CD4-positive, alpha-beta T cell (primary cell): Measurements from ENCODE around the gene LITAF. TPM values are rescaled to one million over a fixed set of nuclear protein-coding genes. Genes with fewer than 3 reads are reported as not detected.
"Not testable (repeated sequence)": the region's sequence is repeated elsewhere in the genome, so short reads cannot be mapped to it uniquely, and the experiment has no call there.

Experiments used
- ATAC-seq: fragments of 200-7000 bp; cut with Tn5 transposase; one replicate; pipeline ENCODE4 v1.10.0; 2022; ENCODE audit warnings: mild to moderate bottlenecking; ENCODE audit not compliant: poor library complexity
- CTCF ChIA-PET: fragments of 350-600 bp; sonication (Branson Sonifier 250); formaldehyde crosslinking; loops from one replicate; lab custom pipeline; 2021; ENCODE audit warnings: antibody characterized with exemption, inconsistent platforms; lab: Charles Lee
- POLR2A ChIA-PET: fragments of 350-600 bp; sonication (Branson Sonifier 250); formaldehyde crosslinking; loops from one replicate; lab custom pipeline; 2021; ENCODE audit warnings: antibody characterized with exemption, inconsistent platforms; lab: Charles Lee
- DNase-seq, 14 experiments: peaks; one replicate each; pipeline ENCODE4 v3.0.0-alpha.2; 2013 to 2020; ENCODE audit warnings: mixed read lengths in 2 of 14
- H3K27ac ChIP-seq, 2 donors: one replicate each; pipeline versions ENCODE4 v1.5.1 to v1.7.0; 2013; ENCODE audit warnings: low read length in 2 of 2, low read depth in 1 of 2, mild to moderate bottlenecking in 1 of 2
- H3K27me3 ChIP-seq, 2 experiments: 1 replicate in 1 of 2; 2 replicates in 1 of 2; pipeline versions ENCODE4 v1.6.1 to v1.7.0; 2013; ENCODE audit warnings: low read length in 2 of 2, control low read depth in 1 of 2, mild to moderate bottlenecking in 1 of 2, moderate library complexity in 1 of 2; ENCODE audit not compliant: insufficient read depth in 2 of 2, control insufficient read depth in 1 of 2
- H3K36me3 ChIP-seq: one replicate; pipeline ENCODE4 v1.6.1; 2013; ENCODE audit warnings: low read length, control low read depth; ENCODE audit not compliant: insufficient read depth
- H3K4me1 ChIP-seq: one replicate; pipeline ENCODE4 v1.6.1; 2013; ENCODE audit warnings: low read length, control low read depth; ENCODE audit not compliant: insufficient read depth
- H3K4me3 ChIP-seq: one replicate; pipeline ENCODE4 v1.5.1; 2013; ENCODE audit warnings: mild to moderate bottlenecking, low read length, moderate library complexity
- H3K9me3 ChIP-seq, 2 experiments: 1 replicate in 1 of 2; 2 replicates in 1 of 2; pipeline versions ENCODE4 v1.6.1 to v1.7.0; 2013; ENCODE audit warnings: low read length in 2 of 2, mild to moderate bottlenecking in 2 of 2, control low read depth in 1 of 2, moderate library complexity in 1 of 2; ENCODE audit not compliant: control insufficient read depth in 1 of 2, insufficient read depth in 1 of 2
- H3K27ac Mint-ChIP-seq: one replicate; pipeline ENCODE4 v1.8.0; 2020; ENCODE audit warnings: mixed read lengths
- H3K27me3 Mint-ChIP-seq: one replicate; pipeline ENCODE4 v1.8.0; 2021; ENCODE audit warnings: mixed read lengths
- H3K36me3 Mint-ChIP-seq: one replicate; pipeline ENCODE4 v1.8.0; 2021; ENCODE audit warnings: low read depth, mixed read lengths
- H3K4me1 Mint-ChIP-seq: one replicate; pipeline ENCODE4 v1.8.0; 2021; ENCODE audit warnings: low read depth, mixed read lengths
- H3K4me3 Mint-ChIP-seq: one replicate; pipeline ENCODE4 v1.8.0; 2020; ENCODE audit warnings: mild to moderate bottlenecking, mixed read lengths
- H3K9me3 Mint-ChIP-seq: one replicate; pipeline ENCODE4 v1.8.0; 2020; ENCODE audit warnings: mixed read lengths
- CTCF ChIP-seq: fragments of 200-600 bp; IDR thresholded peaks from one replicate; pipeline ENCODE4 v1.8.0; 2022; ENCODE audit warnings: antibody characterized with exemption, mild to moderate bottlenecking
- intact Hi-C, 2 experiments: fragments of 100-400 bp; cut with DNase I in 1 of 2; cut with micrococcal nuclease in 1 of 2; formaldehyde crosslinking; loops; one replicate each; pipeline versions ENCODE4 v1.15.1 to v1.9.0; 2023 to 2025; cut with DNase I, micrococcal nuclease
- total RNA-seq, 174 experiments: library from RNA in 2 of 174; stranded (reverse) in 2 of 174; gene quantifications; one replicate each; pipeline ENCODE4 v1.2.3 and lab custom pipeline; 2021 to 2026

LITAF gene
- total RNA-seq, 2 experiments from 2014 or later: 226 to 257 TPM

GRCh38 chr16:11604783-11605563, 18.3 kb upstream of the LITAF start:
- Histone ChIP-seq H3K27ac (no peak overlapping the region), H3K4me1 (no peaks in the 10 kb centered on the region), H3K36me3 (no peaks in the 10 kb centered on the region), H3K9me3 (no peaks in the 10 kb centered on the region), H3K4me3 (no peak overlapping the region), H3K27me3 (no peaks in the 10 kb centered on the region)
- Mint-ChIP-seq H3K4me3 (no peak overlapping the region), H3K36me3 (no peaks in the 10 kb centered on the region), H3K27ac (no peak overlapping the region), H3K9me3 (no peaks in the 10 kb centered on the region), H3K27me3 (no peaks in the 10 kb centered on the region), H3K4me1 (peaks cover 5% of the 10 kb centered on the region)
- ChIA-PET CTCF (interaction anchor here (1.1 kb wide), 1 partner anchor 14 kb away, joined by 3 read pairs; no protein-coding TSS in a partner anchor), POLR2A (no interaction called here)
- DNase-seq (no peak), ATAC-seq (no peak)
- intact Hi-C loops: no loop called here
- no peak for TF ChIP-seq CTCF

GRCh38 chr16:11604296-11604695, 17.6 kb upstream of the LITAF start:
- H3K36me3 ChIP-seq, POLR2A ChIA-PET, H3K9me3 ChIP-seq, H3K4me1 ChIP-seq, H3K27ac Mint-ChIP-seq, ATAC-seq, H3K4me3 Mint-ChIP-seq, H3K4me3 ChIP-seq, H3K27me3 Mint-ChIP-seq, intact Hi-C loops, H3K27ac ChIP-seq, H3K36me3 Mint-ChIP-seq, H3K9me3 Mint-ChIP-seq, H3K27me3 ChIP-seq, DNase-seq, H3K4me1 Mint-ChIP-seq: not testable (repeated sequence)
- CTCF ChIA-PET: interaction anchor here (1.1 kb wide), 1 partner anchor 15 kb away, joined by 3 read pairs; no protein-coding TSS in a partner anchor

- Mint-ChIP-seq H3K9me3 (no peaks in the 10 kb centered on the region), H3K27me3 (no peaks in the 10 kb centered on the region), H3K27ac (no peak overlapping the region), H3K36me3 (no peaks in the 10 kb centered on the region), H3K4me1 (peaks cover 6% of the 10 kb centered on the region), H3K4me3 (no peak overlapping the region)
- H3K4me3 ChIP-seq: no peak overlapping the region
- no peak for TF ChIP-seq CTCF
- ChIA-PET CTCF (interaction anchor here (1.1 to 1.9 kb wide), 2 partner anchors 16 to 71 kb away, joined by 3 to 4 read pairs; no protein-coding TSS in a partner anchor), POLR2A (interaction anchor here (1.2 kb wide), 1 partner anchor 18 kb away, joined by 7 read pairs; no protein-coding TSS in a partner anchor)
- H3K27ac ChIP-seq: no peak overlapping the region
- no peaks in the 10 kb centered on the region for H3K27me3 ChIP-seq
- DNase-seq (no peak), ATAC-seq (no peak)
- intact Hi-C loops: no loop called here
- H3K9me3 ChIP-seq: no peaks in the 10 kb centered on the region
- H3K4me1 ChIP-seq: no peaks in the 10 kb centered on the region
- H3K36me3 ChIP-seq: no peaks in the 10 kb centered on the region
These were observed 16.6 kb upstream of the LITAF start for GRCh38 chr16:11603331-11603750.
